Skin of body (tissue), 2 donors: Measurements from ENCODE around the gene ZNF462. TPM values are rescaled to one million over a fixed set of nuclear protein-coding genes. Genes with fewer than 3 reads are reported as not detected.

Experiments
- DNase-seq: peaks from one replicate; lab custom pipeline; 2025; lab: John Stamatoyannopoulos, UW
- total RNA-seq: library from RNA; depleted of rRNA; stranded (reverse); fragments of >200 nt; gene quantifications from one replicate; pipeline ENCODE4 v1.2.3, GENCODE V29; 2014

ZNF462 gene
- total RNA-seq, 1 donor from 2014 or later: 25.7 TPM

- no peak for DNase-seq
These were observed 66.7 kb downstream of the ZNF462 start for GRCh38 chr9:106929471-106930177.

DNA sequence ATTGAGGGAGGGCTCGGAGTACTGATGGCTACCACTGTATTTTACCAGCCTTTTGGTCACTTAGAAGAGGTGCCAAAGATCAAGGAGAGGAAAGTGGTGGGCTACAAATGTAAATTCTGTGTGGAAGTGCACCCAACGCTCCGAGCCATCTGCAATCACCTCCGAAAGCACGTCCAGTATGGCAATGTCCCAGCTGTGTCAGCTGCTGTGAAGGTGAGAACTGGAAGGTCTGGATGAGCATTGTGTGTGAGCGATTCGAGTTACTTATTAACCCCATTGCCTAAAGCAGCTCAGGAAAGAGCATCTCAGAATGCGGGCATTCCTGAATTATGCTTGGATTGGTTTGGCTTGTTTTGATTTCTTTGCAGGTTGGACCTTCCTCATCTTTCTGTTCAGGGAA lies 67.5 kb downstream of the ZNF462 start:
- DNase-seq: no peak

DNA sequence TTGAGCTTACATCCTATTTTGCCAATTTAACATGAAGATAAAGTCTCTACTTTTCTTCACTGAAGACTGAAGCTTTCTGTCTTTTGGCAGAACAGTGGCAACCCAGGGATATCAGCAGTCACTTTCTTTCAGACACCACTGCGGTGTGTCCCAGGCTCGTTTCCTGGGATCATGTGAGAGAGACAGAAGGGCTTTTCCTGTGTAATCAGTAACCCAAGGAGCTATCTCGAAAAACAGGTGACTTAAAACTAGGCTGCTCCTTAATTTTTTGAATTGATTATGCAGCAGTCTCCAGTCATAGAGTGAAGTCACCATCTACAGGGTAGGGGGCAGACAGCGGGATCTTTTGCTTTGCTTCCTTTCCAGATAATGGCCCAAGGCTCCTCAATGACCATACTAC lies 68.5 kb downstream of the ZNF462 start:
- no peak for DNase-seq

DNA sequence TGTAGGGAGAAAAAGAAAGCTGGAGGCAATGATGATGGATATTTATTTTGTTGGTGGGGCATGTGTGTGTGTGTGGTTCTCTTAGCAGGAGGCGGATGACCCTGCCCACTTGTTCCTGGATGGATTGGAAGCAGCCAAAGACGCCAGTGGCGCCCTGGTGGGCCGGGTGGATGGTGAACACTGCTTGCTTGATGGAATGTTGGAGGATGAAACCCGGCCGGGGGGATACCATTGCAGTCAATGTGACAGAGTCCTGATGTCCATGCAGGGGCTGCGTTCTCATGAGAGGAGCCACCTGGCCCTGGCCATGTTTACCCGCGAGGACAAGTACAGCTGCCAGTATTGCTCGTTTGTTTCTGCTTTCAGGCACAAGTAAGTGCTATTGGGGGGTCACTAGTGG lies 69.2 kb downstream of the ZNF462 start:
- no peak for DNase-seq

DNA sequence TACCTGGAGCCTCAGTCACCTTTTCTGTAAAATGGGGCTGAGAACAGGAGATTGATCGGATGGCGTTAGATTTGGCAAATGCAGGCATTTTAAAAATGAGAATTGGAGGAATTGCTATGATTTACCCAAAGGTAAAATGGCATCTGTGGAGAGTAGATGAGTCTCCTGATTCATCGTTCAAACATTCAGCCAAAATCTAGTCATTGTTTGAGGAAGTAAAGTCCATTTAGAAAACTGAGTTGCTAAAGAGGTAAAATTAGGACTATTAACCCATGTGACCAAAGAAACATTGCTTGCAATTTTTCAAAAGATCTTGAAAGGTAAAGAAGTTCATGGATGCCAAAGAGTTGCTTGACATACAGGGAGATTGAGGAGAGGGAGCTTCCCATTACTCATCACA lies 69.7 kb downstream of the ZNF462 start:
- no peak for DNase-seq

DNA sequence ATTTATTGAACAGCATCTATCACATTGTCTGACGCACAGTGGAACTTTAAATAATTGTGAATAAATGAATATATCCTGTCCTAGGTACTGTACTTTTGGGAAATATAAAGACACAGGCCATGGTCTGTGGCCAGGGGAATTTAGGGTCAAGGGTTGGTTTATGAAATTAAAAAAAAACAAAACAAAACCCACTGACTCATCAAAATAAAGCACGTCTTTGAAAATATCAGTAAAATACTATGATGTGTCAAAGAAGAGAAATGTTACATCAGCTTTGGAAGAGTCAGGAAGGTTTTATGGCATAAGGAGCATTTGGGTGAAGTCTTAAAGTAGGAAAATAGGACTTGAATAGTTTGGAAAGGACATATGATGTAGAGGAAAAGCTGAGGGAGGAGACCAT lies 70.5 kb downstream of the ZNF462 start:
- no peak for DNase-seq

- no peak for DNase-seq
These were observed 71.7 kb downstream of the ZNF462 start for GRCh38 chr9:106934442-106935238.

DNA sequence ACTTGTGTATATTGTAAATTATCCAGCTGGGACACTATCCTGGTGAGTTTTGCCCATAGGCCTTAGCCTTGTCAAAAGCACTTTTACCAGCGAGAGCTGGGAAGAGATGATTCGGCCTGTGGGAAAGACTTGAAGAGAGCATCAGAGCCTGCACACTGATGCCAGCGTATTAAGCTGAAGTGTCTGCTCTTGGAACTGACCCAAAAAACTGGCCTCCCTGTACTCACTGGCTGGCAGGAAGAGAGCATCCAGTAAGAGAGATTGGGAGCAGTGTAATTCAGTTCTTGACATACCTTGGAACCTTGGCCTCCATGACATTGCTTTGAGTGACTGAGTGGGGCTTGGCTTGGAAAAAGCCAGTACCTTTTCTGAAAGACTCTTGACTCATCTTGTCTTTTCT lies 73.7 kb downstream of the ZNF462 start:
- no peak for DNase-seq

DNA sequence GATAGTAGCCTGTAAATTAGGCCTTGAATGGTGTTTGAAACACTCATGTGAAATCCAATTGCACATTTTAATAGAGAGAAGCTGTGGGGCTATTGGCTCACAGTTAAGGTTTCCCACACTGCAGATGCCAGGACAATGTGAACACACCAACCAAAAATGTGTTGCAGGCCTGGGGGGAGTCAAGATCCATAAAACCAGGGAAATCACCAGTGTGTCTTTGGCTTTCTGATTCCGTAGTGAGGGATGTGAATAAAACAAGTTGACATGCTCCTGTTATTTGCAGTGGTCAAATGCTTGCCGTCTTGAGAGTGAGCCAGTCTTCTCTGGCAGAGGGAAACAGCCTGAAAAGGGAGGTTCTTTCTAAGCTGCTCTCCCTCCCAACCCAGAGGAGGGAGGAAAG lies 79.0 kb downstream of the ZNF462 start:
- no peak for DNase-seq

- no peak for DNase-seq
These were observed 83.0 kb downstream of the ZNF462 start for GRCh38 chr9:106945727-106946660.

DNA sequence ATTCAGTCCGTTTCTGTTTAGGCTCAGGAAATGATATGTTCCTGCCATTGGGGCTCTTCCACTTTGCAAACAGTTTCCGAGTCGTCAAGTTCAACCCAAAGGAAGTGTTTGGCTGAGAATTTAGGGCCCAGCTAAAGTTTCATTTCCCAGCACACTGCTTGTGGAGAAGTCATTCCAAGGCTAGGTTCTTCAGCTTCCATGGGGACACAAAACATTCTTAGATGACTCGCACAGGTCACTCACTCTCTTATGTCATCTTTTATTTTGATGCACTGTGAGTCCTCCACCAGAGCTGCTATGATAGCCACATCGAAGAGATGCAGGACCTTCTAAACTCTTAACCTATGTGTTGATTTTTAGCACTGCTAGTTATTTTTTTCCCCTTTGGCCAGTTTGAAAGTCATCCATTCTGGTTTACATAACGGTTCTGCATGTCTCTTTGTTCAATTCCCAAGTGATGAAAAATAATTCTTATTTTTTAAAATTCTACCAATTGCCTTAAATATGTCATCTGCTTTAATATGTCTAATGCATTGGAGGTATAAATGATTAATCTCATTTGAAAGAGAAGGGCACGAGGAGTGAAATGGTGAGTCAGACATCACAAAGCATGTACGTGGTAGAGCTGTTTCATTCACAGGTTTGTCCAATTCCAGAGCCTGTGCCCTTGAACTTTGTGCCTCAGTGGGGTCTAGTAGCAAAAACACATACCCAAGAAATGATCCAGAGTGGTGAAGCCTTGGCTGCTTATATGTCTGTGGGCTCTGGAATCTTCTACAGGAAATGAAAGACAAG lies 84.3 kb downstream of the ZNF462 start:
- no peak for DNase-seq

DNA sequence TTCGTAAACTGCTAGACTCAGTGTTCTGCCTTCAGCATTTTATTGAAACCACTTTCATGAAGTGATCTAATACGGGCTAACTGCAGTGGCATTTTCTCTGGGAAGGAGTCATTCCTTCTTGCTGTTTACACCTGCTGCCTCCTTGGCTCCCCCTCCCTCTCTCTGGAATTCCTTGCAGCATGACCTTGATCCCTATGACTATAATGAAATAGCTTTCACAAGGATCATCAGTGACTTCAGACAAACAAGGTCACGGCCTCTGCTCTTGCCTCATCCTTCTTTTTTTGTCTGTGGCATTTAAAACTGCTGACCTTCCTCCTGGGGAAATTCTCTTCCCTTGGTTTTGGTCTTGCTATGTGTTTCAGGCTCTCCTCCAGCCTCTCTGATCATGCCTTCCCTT lies 90.2 kb downstream of the ZNF462 start:
- no peak for DNase-seq

DNA sequence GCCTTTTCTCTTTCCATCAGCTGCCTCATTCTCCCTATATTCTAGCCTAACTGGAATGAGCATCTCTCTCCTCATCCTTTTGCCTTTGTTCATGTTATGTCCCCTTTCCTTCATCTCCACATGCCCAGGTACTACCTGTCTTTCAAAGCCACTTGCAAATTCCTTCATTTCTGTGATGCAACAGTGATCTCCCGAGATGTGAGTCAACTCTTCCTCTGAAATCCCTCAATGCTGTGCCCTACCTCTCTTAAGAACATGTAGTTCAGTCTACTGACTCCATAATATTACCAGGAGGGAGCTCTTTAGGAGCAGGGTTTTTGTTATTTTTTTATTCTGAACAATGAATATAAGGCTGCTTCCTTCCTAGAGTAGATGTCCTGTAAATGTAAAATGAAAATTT lies 91.6 kb downstream of the ZNF462 start:
- no peak for DNase-seq

GRCh38 chr9:106954974-106955850 lies 92.2 kb downstream of the ZNF462 start:
- no peak for DNase-seq

DNA sequence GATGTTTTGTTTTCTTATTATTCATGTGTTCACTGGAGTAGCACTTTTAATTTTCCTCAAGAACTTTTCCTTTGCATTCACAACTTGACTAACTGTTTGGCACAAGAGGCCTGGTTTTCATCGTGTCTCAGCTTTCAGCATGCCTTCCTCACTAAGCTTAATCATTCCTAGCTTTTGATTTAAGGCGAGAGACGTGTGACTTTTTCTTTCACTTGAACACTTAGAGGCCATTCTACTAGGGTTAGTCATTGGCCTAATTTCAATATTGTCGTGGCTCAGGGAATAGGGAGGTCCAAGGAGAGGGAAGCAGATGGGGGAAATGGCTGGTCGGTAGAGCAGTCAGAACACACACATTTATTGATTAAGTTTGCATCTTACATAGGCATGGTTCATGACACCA lies 94.0 kb downstream of the ZNF462 start:
- DNase-seq: no peak

DNA sequence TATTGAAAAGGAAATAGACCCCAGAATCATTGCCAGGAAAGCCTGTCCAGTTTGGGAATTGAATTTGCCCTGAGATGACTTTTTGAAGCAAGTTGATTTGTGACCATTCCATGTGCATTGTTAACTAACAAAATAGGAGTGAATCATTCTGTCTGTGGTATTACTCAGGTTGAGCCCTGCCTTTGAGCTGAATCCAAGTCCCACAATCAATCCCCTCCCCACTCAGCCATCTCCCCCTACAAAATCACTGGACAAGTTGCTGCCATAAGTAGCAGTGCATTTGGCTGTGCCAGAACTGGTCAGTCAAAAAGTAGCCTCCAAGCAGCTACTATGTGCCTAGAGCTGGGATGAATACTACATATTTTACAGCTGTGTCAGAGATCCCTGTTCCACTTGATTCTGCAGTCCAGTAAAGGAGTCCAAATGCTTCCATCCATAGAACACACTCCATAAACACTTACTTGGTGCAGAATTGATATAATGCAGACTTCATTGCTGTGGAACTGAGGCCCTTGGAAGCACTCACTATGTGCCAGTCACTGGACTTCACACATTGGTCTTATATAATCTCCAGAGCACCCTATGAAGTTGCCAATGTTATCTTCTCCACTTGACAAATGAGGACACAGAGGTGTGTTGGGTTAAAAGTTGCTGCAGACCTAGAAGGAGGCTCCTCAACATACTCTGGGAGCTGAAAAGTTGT lies 96.1 kb downstream of the ZNF462 start:
- no peak for DNase-seq

GRCh38 chr9:106960258-106960657 lies 97.3 kb downstream of the ZNF462 start:
- no peak for DNase-seq

DNA sequence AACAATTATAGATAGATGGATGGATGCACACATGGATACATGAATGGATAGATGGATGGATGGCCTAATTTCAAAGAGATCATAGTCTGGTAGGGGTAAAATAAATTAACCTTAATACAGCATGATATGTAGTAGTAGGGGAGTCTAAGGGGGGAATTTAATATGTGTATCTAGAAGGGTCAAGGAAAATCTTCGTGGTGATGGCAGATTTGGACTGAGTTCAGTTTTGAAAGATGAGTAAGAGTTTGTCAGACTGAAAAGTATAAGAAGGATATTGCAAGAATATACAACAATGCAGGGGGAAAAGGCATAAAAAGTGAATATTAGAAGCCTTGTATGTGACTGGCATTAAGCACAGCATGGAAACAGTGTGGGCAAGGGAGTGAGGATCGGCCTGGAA lies 98.7 kb downstream of the ZNF462 start:
- no peak for DNase-seq

DNA sequence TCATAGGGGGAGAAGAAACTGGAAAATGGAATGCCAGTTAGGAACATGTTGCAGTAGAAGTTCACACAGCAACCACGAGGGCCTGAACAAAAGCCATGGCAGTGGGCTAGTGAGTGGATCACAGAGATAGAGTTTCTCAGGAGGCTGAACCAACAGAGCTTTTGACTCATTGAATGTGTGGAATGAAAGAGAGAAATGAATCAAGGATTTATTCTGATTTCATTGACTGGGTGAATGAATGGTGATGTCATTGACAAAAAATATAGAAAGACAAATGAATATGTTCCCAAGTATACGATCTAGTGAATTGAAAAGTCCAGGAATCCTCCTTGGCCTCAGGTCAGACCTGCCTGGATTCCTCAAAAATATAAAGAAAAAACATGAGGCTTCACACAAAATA lies 99.2 kb downstream of the ZNF462 start:
- no peak for DNase-seq
